Mononuclear cell (primary cell): Measurements from ENCODE around the gene ATP5F1D. TPM values are rescaled to one million over a fixed set of nuclear protein-coding genes. Genes with fewer than 3 reads are reported as not detected.
A peak's percentile ranks its signal among the peaks of the same experiment; 100 is the strongest.

ENCODE experiments used
- H3K27me3 ChIP-seq: 2 replicates; pipeline ENCODE4 v1.6.0; 2011; ENCODE audit warnings: low read length, control low read depth; ENCODE audit not compliant: insufficient read depth
- H3K4me1 ChIP-seq: 2 replicates; pipeline ENCODE4 v1.5.1; 2011; ENCODE audit warnings: mild to moderate bottlenecking, low read length, control low read depth; ENCODE audit not compliant: insufficient read depth
- H3K4me3 ChIP-seq: 2 replicates; pipeline ENCODE4 v1.5.1; 2011; ENCODE audit warnings: mild to moderate bottlenecking, low read length, moderate library complexity
- H3K9me3 ChIP-seq: 2 replicates; pipeline ENCODE4 v1.5.1; 2011; ENCODE audit warnings: low read depth, mild to moderate bottlenecking, control low read depth, low read length
- total RNA-seq: library from RNA; depleted of rRNA; stranded (reverse); fragments of >200 nt; gene quantifications from one replicate; pipeline ENCODE4 v1.2.3, GENCODE V29; 2012

The ATP5F1D gene
- total RNA-seq, 1 donor, result 10.4 TPM

GRCh38 chr19:1254530-1255185, 13.1 kb downstream of the ATP5F1D start:
- peaks cover 65% of the 10 kb centered on the region for H3K4me1 ChIP-seq
- H3K9me3 ChIP-seq, result no peaks in the 10 kb centered on the region
- no peak overlapping the region for H3K4me3 ChIP-seq
- no peaks in the 10 kb centered on the region for H3K27me3 ChIP-seq

GRCh38 chr19:1255186-1256161, 13.9 kb downstream of the ATP5F1D start:
- no peaks in the 10 kb centered on the region for H3K27me3 ChIP-seq
- peaks cover 73% of the 10 kb centered on the region for H3K4me1 ChIP-seq
- H3K9me3 ChIP-seq, result no peaks in the 10 kb centered on the region
- no peak overlapping the region for H3K4me3 ChIP-seq

- Histone ChIP-seq H3K4me1 (peaks cover 83% of the 10 kb centered on the region), H3K9me3 (no peaks in the 10 kb centered on the region), H3K4me3 (no peak overlapping the region), H3K27me3 (no peaks in the 10 kb centered on the region)
These were observed 15.3 kb downstream of the ATP5F1D start for GRCh38 chr19:1256646-1257474.

- H3K9me3 ChIP-seq, result no peaks in the 10 kb centered on the region
- H3K4me3 ChIP-seq, result no peak overlapping the region
These were observed 16.1 kb downstream of the ATP5F1D start for GRCh38 chr19:1257475-1258162.

GRCh38 chr19:1258163-1258492, 16.6 kb downstream of the ATP5F1D start:
- H3K4me3 ChIP-seq, result no peak overlapping the region
- H3K27me3 ChIP-seq, result no peaks in the 10 kb centered on the region
- no peaks in the 10 kb centered on the region for H3K9me3 ChIP-seq
- H3K4me1 ChIP-seq, result peaks cover 95% of the 10 kb centered on the region

More at GRCh38 chr19:1257475-1258162, 16.1 kb downstream of the ATP5F1D start:
- Histone ChIP-seq H3K27me3 (no peaks in the 10 kb centered on the region), H3K4me1 (peaks cover 90% of the 10 kb centered on the region)

GRCh38 chr19:1258707-1259205, 17.2 kb downstream of the ATP5F1D start:
- Histone ChIP-seq H3K4me1 (peaks cover 95% of the 10 kb centered on the region), H3K4me3 (peak overlapping the region; percentile 40), H3K9me3 (no peaks in the 10 kb centered on the region), H3K27me3 (no peaks in the 10 kb centered on the region)

- Histone ChIP-seq H3K9me3 (no peaks in the 10 kb centered on the region), H3K4me3 (peak overlapping the region; percentile 40)
These were observed 17.8 kb downstream of the ATP5F1D start for GRCh38 chr19:1259206-1259875.

GRCh38 chr19:1259876-1260748, 18.6 kb downstream of the ATP5F1D start:
- H3K27me3 ChIP-seq, result no peaks in the 10 kb centered on the region
- H3K4me3 ChIP-seq, result peak overlapping the region; percentile 40
- H3K4me1 ChIP-seq, result peaks cover 95% of the 10 kb centered on the region
- H3K9me3 ChIP-seq, result no peaks in the 10 kb centered on the region

More at GRCh38 chr19:1259206-1259875, 17.8 kb downstream of the ATP5F1D start:
- Histone ChIP-seq H3K4me1 (peaks cover 95% of the 10 kb centered on the region), H3K27me3 (no peaks in the 10 kb centered on the region)

GRCh38 chr19:1260749-1261537, 19.4 kb downstream of the ATP5F1D start:
- peak overlapping the region; percentile 62 for H3K4me3 ChIP-seq
- no peaks in the 10 kb centered on the region for H3K9me3 ChIP-seq
- peaks cover 94% of the 10 kb centered on the region for H3K4me1 ChIP-seq
- no peaks in the 10 kb centered on the region for H3K27me3 ChIP-seq

GRCh38 chr19:1261538-1261797, 19.9 kb downstream of the ATP5F1D start:
- Histone ChIP-seq H3K4me3 (peak overlapping the region; percentile 62), H3K27me3 (no peaks in the 10 kb centered on the region), H3K9me3 (no peaks in the 10 kb centered on the region), H3K4me1 (peaks cover 94% of the 10 kb centered on the region)

- Histone ChIP-seq H3K27me3 (no peaks in the 10 kb centered on the region), H3K4me1 (peaks cover 94% of the 10 kb centered on the region), H3K9me3 (no peaks in the 10 kb centered on the region), H3K4me3 (peak overlapping the region; percentile 62)
These were observed 20.5 kb downstream of the ATP5F1D start for GRCh38 chr19:1261798-1262622.

- Histone ChIP-seq H3K4me1 (peaks cover 94% of the 10 kb centered on the region), H3K9me3 (no peaks in the 10 kb centered on the region), H3K27me3 (no peaks in the 10 kb centered on the region), H3K4me3 (no peak overlapping the region)
These were observed 21.1 kb downstream of the ATP5F1D start for GRCh38 chr19:1262623-1263123.
